HG02759 (cell line): ENCODE data around the gene ROR2.

Source experiments
- ATAC-seq: cut with Tn5 transposase; IDR thresholded peaks from one replicate; pipeline ENCODE4 v1.9.1; 2021; ENCODE audit warnings: mild to moderate bottlenecking, moderate library complexity; ENCODE audit not compliant: unreplicated experiment

The ROR2 gene

DNA sequence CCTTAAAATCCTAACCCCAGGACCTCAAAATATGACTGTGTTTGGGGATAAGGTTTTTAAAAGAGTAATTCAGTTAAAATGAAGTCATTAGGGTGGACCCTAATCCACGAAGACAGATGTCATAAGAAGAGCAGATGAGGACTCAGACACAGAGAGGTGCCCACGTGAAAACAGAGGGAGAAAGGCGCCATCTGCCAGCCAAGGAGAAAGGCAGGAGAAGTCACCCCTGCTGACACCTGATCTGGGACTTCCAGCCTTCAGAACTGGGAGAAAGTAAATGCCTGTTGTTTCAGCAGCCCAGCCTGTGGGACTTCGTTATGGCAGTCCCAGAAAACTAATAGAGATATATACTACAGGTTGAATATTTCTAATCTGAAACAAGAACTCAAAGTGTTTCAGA, 67.4 kb downstream of the ROR2 start:
- ATAC-seq, result no peak

DNA sequence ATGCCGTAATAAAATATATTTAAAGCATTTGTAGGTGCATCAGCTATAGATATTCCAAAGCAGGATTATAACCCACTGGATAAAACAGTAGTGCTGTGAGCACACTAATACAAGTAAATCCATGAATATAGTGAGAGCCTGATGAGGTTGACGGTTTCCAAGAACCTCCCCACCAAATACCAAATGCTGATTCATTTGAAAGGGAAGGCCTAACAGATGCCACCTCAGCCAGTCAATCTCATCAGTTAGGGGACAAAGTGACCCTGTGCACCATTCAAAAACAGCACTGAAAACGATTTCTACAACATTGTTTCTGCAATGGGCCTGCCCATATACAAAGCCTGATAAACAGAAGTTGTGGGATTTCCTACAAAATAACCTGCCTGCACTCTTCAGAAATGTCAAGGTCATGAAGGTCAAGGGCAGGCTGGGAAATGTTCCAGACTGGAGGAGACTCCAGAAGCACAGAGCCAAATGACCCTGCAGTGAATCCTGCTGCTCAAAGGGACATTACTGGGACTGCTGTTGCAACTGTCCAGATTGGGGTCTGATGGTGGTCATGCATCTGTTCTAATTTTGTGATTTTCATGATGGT, 69.6 kb downstream of the ROR2 start:
- ATAC-seq, result no peak

DNA sequence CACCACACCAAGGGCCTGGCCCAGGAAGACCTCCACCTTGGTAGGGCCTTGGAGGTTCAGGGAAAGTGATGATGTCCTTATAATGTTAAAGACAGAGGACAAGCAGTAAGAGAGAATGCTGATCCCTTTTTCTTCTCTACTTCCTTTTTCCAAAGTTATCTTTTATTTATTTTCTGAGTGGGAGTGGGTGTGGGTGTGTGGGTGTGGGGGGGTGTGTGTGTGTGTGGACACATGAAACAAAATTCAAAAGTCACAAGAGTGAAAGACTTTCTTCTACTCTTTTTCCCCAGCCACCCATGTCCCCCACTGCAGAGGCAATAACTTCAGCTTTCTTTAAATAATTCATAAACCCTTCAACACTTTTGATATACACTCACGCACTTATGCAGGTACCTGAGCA, 70.8 kb downstream of the ROR2 start:
- no peak for ATAC-seq

DNA sequence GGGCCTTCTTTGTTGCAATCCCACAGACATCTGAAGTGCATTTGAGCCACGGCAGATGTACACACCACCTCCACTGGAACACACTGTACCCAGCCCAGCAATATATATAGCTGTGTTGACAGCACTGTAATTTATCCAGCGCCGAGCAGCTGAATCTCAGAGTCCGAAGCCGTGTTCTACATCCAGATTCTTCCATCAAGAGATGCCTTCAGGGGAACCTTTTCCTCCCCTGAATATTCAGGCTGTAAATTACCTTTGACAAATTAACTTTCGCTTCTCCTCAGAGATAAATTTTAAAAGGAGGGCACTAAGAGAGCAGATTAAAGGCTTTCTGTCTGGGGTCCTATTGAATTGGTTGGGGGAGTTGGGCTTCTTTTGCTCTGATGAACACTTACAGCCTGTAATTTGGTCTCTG, 76.4 kb downstream of the ROR2 start:
- no peak for ATAC-seq

DNA sequence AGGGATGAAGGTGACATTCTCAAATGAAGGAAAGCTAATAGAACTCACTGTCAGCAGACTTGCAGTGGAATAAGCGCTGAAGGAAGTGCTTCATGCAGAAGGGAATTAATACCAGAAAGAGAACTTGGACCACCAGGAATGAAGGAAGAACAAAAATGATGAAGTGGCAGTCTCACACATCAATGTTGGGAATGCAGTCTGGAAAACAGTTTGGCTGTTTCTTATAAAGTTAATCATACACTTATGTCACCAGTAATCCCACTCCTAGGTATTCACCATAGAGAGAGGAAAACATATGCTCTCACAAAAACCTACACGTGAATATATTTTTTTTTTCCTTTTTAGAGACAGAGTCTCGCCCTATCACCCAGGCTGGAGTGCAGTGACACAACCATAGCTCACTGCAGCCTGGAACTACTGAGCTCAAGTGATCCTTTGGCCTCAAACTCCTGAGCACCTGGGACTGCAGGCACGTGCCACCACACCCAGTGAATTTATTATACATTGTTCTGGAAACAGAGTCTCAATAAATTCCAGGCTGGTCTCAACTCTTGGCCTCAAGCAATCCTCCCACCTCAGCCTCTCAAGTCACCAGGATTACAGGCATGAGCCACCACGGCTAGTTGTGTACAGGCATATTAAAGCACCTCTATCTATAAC, 81.2 kb downstream of the ROR2 start:
- ATAC-seq, result no peak

DNA sequence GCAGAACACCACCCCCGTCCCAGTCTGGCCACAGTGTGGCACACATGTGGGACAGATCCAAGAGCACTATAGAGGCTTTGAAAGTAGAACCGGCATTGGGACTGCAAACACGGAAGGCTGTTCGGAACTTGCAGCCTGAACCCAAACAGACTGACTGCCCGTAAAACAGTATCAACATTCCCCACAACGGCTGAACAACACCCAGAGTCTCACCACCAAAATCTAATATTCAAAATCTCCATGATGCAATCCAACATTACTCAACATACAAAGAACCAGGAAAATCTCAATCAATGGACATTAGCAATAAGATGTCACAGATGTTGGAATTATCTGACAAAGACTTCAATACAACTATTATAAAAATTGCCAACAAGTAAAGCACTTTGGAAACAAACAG, 82.3 kb downstream of the ROR2 start:
- ATAC-seq, result no peak

DNA sequence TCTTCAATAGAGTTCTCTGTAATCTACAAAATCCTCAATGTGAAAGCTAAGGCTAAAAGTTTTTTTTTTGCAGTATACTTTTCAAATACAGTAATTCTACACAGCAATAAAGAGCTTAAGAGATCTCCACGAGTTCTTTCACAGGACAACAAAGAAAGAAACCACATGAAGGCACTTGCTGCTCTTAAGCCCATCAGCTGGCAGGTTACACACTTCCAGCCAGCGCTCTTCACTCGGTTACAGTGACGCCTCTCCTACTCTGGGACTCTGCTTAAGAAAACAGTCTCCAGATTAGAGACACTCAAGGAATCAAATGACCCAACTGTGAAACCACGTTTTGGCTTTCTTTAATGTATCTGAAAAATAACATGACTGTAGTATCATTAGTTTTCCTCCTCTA, 85.0 kb downstream of the ROR2 start:
- ATAC-seq, result no peak

DNA sequence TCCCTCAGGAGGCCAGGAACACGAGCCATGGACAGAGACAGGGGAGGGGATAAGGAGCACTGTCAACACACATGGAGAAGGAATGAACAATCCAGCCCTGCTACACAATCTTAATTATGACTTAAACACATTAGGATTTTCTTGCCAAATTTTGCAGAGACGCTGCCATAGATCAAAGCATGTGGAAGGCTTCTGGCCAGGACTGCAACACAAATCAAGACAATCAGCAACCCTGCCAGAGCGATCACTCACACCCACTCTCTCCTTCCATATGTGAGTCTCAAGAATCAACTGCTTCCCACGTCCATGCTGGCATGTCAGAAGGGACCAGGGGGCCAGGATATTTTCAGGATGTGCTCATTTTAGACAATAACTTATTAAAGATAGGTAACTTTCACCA, 85.6 kb downstream of the ROR2 start:
- ATAC-seq, result no peak

DNA sequence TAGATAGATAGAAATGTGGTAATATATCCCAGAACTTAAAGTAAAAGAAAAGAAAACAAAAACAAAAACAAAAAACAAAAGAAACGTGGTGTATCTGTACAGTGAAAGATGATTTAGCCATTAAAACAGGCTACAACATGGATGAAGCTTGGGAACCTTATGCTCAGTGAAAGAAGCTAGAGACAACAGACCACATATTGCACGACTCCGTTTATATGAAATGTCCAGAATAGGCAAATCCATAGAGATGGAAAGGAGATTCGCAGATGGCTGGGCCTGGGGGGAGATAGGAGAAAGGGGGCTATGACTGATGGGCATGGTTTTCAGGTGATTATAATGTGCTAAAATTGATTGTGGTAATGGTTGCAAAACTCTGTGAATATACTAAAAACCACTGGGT, 86.6 kb downstream of the ROR2 start:
- no peak for ATAC-seq

DNA sequence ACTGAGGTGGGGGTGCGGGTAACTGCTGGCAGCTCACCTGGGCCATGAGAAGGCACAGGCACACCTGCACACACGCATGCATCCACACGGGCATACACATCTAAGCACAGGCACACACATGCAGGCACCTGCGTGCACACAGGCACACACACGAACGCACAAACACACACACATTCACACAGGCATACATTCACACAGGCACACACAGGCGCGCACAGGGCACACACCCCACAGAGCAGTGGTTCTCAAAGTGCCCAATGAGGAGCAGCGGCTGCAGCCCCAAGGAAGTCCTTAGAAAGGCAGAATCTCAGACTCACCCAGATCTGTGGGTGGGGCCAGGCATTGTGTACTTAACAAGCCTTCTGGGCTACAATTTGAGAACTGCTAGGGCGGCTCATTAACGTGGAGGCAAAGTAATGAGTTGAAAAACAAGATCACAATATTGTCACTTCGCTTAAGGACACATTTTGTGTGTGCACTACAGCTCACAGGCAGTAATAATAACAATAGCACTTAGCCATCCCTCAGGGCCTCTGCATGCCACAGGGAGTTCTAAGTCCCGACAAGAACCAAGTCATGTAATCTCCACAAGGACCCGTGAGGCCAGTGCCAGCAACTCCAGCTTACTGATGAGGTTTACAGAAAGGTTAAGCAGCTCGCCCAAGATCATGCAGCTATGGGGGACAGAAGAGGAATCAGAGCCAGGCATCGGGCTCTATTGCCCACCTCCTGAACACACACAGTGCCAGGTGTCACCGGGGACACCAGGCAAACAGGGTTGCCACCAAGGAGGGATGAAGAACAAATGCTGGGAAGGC, 91.6 kb downstream of the ROR2 start:
- ATAC-seq, result no peak

DNA sequence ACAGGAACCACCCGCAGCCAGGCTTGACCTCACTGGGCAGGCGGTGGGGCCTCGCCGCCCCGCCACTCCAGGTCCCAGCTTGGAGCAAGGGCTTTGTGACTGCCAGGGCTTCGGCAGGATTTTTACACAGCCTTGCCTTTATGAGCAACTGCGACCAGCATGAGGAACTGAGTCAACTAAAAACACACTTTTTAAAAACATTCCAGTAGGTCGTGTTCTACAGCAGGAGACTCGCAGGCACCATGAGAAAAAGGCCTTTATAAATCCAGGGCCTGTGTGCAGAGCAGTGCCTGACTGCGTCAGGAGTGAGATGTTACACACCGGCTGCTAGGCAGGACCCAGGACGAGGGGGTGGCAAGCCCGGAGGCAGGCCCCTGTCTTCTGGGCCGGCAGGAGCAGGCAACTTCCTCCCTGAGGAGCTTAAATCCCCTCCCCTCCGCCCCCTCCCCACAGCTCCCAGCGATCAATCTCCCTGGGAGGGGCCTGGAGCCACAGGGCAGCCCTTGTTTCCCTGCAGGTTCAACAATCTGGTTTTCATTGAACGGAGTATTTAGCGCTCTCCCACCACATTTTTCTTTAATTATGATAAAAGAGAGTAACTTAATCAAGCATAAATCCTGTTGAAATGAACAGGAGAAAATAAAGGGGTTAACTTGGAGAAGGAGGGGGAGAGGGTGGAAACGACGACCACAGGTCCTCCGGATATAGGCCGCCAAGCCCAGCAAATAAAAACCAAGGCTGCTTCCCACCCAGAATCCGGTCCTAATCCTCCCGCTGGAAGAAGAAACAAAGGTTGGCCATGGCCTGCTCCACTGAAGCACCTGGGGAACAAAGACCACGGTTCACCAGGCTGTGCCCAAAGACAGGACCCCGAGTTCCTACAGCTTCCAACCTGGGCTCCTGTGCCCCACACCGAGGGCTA, 92.5 kb downstream of the ROR2 start:
- no peak for ATAC-seq

DNA sequence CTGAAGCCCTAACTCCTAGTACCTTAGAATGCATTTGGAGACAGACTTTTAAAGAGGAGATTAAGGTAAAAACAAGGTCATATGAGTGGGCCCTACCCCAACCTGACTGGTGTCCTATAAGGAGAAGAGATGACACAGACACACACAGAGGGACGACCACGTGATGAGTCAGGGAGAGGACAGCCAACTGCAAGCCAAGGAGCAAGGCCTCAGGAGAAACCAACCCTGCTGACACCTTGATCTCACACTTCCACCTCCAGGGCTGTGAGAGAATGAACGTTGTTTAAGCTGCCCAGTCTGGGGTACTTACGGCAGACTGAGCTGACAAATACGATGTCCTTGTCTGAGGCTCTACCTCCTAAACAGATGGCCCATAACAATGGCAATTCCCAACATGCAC, 93.6 kb downstream of the ROR2 start:
- ATAC-seq, result no peak

DNA sequence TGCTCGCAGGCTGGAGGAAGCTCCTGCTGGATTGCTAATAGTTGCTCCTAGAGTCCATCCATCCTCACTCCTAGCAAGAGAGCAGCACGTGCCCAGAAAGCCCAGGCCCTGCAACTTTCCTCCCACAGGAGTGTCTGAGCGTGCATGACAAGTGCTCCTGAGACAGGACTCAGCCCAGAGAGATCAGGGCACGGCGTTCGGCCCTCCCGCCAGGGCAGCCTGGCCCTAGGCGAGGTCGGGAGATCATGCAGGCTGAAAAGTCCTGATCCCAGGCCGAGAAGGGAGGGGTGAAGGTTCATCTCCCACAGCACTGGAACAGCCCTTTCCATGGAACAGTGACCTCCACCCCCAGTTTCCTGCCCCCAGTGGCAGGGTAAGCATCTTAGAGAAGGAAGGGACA, 94.8 kb downstream of the ROR2 start:
- ATAC-seq, result no peak

DNA sequence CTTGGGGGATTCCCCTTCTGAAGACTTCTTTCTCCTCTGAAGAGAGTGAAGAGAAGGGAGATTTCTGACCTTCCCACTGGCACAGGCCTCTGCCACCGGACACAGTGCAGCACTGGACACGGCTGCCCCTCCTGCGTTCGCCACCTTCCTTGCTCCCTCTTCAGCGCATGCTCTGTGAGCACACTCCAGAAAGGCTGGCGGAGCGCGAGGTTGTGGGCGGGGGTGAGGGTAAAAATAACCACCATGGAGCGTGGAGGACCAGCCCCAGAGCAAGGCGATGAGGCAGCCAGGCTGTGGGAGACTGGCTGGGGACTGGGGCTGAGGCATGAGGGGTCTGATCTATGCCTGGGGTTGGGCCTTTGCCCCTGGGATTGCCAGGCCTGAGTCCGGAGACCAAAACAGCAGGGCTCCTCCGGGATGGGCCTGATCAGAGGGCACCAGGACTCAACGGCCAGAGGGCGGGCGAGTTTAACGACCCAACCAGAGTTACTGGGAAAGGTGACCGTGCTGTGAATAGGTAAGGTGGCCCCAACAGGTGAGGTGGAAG, 97.2 kb downstream of the ROR2 start:
- no peak for ATAC-seq

DNA sequence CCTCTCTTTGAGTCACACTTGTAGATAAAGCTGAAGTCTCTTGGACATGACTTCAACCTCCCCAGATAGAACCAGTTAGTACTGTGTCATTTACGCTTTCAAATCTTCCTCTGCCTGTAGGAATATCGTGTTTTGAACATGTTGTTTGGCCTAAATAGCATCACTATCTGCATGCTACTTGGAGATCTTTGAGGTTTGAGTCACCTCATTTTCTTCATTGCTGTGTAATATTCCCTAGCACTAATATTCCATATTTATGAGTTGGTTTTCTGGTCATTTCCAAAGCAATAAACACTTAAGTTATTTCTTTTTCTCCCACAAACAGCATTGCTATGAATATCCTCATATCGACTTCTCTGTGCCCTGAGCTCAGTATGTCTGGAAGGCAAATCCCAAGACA, 100.3 kb downstream of the ROR2 start:
- no peak for ATAC-seq

DNA sequence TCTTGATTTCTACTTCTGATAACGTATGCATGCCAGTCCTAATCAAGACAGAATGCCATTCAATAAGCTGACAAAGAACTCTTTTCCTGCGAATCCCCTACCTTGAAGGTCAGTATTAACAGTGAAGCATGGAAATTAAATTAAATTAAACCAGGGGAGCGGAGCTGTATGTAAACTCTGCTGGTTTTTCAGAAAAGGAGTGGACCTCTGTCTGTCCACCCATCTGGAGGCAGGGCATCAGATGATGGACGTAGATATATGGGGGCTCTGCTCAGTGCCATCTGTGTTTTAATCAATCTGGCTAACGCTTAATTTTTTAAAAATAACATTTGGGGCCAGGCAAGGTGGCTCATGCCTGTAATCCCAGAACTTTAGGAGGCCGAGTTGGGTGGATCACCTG, 101.9 kb downstream of the ROR2 start:
- ATAC-seq, result no peak

DNA sequence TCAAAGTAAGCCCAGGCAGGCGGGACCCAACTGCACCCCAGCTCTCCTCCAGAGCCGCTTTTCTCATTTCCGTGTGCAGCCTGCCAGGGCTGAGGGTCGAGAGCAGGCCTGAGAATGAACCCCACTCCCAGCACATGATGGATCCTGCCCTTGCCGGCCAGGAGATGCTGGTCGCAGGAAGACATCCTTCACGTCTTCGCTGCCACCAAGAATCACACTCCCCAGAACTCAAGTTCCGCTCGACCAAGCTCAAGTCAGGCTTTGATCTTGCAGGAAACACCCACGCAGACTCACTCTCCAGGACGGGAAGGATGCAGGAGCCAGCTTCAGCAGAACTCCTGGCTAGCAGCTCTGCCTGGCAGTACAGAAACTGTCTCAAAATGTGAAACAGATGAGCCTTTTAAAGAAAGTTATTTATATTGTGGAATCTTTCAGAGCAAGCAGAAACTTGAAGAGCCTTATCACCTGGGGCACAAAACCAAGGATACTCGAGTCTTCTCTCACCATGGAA, 102.4 kb downstream of the ROR2 start:
- ATAC-seq, result no peak

DNA sequence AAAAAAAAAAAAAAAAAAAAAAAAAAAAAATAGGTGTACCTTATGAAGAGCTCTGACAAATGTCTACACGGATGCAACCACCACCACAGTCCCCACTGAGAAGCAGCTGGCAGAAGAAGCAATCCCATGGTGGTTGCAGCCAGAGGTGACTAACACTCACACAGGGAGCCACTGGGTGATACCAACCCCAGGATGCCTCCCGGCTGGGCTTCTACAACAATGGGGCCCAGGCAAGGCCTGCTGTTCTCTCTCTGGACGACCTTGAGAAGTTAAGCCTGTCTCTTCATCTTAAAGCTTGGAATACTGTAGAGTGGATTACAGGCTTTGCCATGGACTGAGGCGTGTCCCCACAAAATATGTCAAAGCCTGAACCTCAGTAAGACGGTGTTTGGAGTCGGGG, 104.1 kb downstream of the ROR2 start:
- ATAC-seq, result no peak

DNA sequence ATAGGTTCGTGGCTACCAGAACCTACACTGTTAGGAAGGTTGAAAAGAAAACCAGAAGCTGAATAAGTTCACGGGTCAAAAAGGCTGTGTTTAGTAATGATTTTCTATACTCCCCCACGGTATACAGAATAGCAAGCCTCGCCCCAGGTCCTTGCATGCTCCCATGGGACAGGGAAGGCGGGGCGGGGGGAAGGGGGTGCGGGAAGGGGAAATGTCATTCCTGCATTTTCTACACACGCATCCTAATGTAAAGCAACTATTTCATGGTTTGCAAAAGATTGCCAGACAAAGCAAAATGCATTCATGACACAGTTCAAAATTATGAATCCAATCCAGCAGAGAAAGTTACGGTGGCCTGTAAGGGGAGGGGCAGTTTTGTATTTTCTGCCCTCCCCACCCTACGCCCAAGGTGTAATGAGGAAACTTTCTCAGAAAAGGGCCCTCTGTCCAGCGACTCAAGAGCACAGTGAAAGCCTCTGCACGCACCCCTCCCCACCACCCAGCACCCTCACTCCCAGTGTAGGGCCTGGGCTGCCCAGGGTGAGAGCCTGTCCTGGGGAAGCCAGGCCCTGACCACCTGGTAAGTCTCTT, 105.2 kb downstream of the ROR2 start:
- ATAC-seq, result no peak

DNA sequence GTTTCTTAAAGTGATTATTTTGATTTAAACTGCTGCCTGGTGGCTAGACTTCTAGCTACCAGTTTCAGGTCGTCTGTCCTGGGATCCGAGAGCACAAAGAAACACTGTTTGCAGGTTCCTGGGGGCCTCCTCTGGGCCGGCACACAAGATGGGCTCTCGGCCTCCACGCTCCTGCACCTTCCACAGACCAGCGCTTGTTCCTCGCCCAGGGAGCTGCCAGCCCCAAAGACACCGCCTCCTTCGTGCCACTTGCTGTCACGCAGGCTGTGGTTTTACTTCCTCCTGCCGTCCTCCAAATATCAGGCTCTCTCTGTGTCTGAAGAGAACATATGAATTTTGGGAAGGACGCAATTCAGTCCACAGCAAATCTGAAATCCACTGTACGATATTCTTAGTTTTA, 105.8 kb downstream of the ROR2 start:
- no peak for ATAC-seq
